Jurkat, Clone E6-1 (cell line): ENCODE measurements around the gene GPX6.
"Not testable (repeated sequence)": the region's sequence is repeated elsewhere in the genome, so short reads cannot be mapped to it uniquely, and the experiment has no call there.

Source experiments
- DNase-seq: peaks from one replicate; pipeline ENCODE4 v3.0.0-alpha.2; 2011; ENCODE audit warnings: low read depth, low spot score
- H3K4me3 ChIP-seq: 2 replicates; pipeline ENCODE4 v1.5.1; 2011; ENCODE audit warnings: mild to moderate bottlenecking, low read length, control low read depth, moderate library complexity

Gene GPX6

GRCh38 chr6:28489366-28490204 lies 26.0 kb downstream of the GPX6 start:
- no peak for DNase-seq
- H3K4me3 ChIP-seq: no peak overlapping the region

- no peak overlapping the region for H3K4me3 ChIP-seq
- DNase-seq: no peak
These were observed 26.7 kb downstream of the GPX6 start for GRCh38 chr6:28488916-28489365.

GRCh38 chr6:28486988-28487742 lies 28.4 kb downstream of the GPX6 start:
- DNase-seq: no peak
- H3K4me3 ChIP-seq: no peak overlapping the region

- DNase-seq: no peak
These were observed 29.1 kb downstream of the GPX6 start for GRCh38 chr6:28486533-28486932.

GRCh38 chr6:28485482-28485881 lies 30.1 kb downstream of the GPX6 start:
- no peak overlapping the region for H3K4me3 ChIP-seq
- no peak for DNase-seq

More at GRCh38 chr6:28486533-28486932, 29.1 kb downstream of the GPX6 start:
- H3K4me3 ChIP-seq: no peak overlapping the region

- DNase-seq: no peak
- H3K4me3 ChIP-seq: no peak overlapping the region
These were observed 35.2 kb downstream of the GPX6 start for GRCh38 chr6:28480253-28480932.

- H3K4me3 ChIP-seq: no peak overlapping the region
- no peak for DNase-seq
These were observed 37.1 kb downstream of the GPX6 start for GRCh38 chr6:28478518-28478917.

GRCh38 chr6:28474441-28475219 lies 41.0 kb downstream of the GPX6 start:
- DNase-seq: peak; percentile 79
- peak overlapping the region; percentile 36 for H3K4me3 ChIP-seq

GRCh38 chr6:28469153-28469745 lies 46.3 kb downstream of the GPX6 start:
- not testable (repeated sequence) for DNase-seq, H3K4me3 ChIP-seq

GRCh38 chr6:28468056-28468455 lies 47.5 kb downstream of the GPX6 start:
- no peak for DNase-seq
- H3K4me3 ChIP-seq: no peak overlapping the region

GRCh38 chr6:28462401-28462800 lies 53.2 kb downstream of the GPX6 start:
- no peak overlapping the region for H3K4me3 ChIP-seq
- DNase-seq: no peak

- H3K4me3 ChIP-seq: no peak overlapping the region
- no peak for DNase-seq
These were observed 57.0 kb downstream of the GPX6 start for GRCh38 chr6:28458568-28458967.
